Lung (tissue), 12 donors: ENCODE results near the gene TYMP. TPM values are rescaled to one million over a fixed set of nuclear protein-coding genes. Genes with fewer than 3 reads are reported as not detected.
"Not testable (repeated sequence)": the region's sequence is repeated elsewhere in the genome, so short reads cannot be mapped to it uniquely, and the experiment has no call there.

Source experiments
- ATAC-seq: fragments of 200-7000 bp; cut with Tn5 transposase; one replicate; pipeline ENCODE4 v1.9.1; 2020; ENCODE audit warnings: moderate number of reproducible peaks; ENCODE audit not compliant: insufficient read depth, low FRiP score
- DNase-seq, 3 donors: peaks; one replicate each; pipeline ENCODE4 v3.0.0-alpha.2; 2013 to 2017
- H3K27ac ChIP-seq, 2 donors: one replicate each; pipeline ENCODE4 v1.5.1; 2013; ENCODE audit warnings: mild to moderate bottlenecking in 2 of 2, moderate library complexity in 2 of 2, control low read depth in 1 of 2, inconsistent platforms in 1 of 2, low read depth in 1 of 2, low read length in 1 of 2
- H3K27me3 ChIP-seq, 3 donors: one replicate each; pipeline ENCODE4 v1.5.1; 2013; ENCODE audit warnings: low read length in 2 of 3; ENCODE audit not compliant: control insufficient read depth in 3 of 3, insufficient read depth in 3 of 3
- H3K36me3 ChIP-seq, 4 donors: one replicate each; pipeline ENCODE4 v1.5.1; 2013; ENCODE audit warnings: low read length in 4 of 4, mild to moderate bottlenecking in 1 of 4, moderate library complexity in 1 of 4; ENCODE audit not compliant: control insufficient read depth in 4 of 4, insufficient read depth in 4 of 4
- H3K4me1 ChIP-seq, 5 donors: one replicate each; pipeline ENCODE4 v1.5.1; 2013; ENCODE audit warnings: low read length in 5 of 5, mild to moderate bottlenecking in 2 of 5, moderate library complexity in 1 of 5; ENCODE audit not compliant: control insufficient read depth in 5 of 5, insufficient read depth in 5 of 5
- H3K4me3 ChIP-seq: one replicate; pipeline ENCODE4 v1.5.1; 2013; ENCODE audit warnings: mild to moderate bottlenecking, control low read depth, moderate library complexity
- H3K9ac ChIP-seq, 2 donors: one replicate each; pipeline ENCODE4 v1.5.1; 2013; ENCODE audit warnings: low read length in 2 of 2, control low read depth in 1 of 2; ENCODE audit not compliant: insufficient read depth in 1 of 2
- H3K9me3 ChIP-seq, 4 donors: one replicate each; pipeline ENCODE4 v1.5.1; 2013; ENCODE audit warnings: low read length in 3 of 4, mild to moderate bottlenecking in 1 of 4, moderate library complexity in 1 of 4; ENCODE audit not compliant: control insufficient read depth in 4 of 4, insufficient read depth in 3 of 4
- CTCF ChIP-seq: IDR thresholded peaks from 2 replicates; pipeline ENCODE4 v1.5.1; 2012; ENCODE audit warnings: mild to moderate bottlenecking; ENCODE audit errors: control extremely low read depth, extremely low read depth
- WGBS, 2 donors: extraction: QIAGEN DNeasy Blood & Tissue Kit; methylation state at CpG; one replicate each; pipeline ENCODE4 v1.1.7; 2013; 5-methylcytosine and 5-hydroxymethylcytosine counted together
- polyA plus RNA-seq, 2 donors: library from polyadenylated mRNA; stranded (reverse); fragments of 200-250 nt; gene quantifications; one replicate each; pipeline ENCODE4 v1.2.1, GENCODE V29; 2013
- total RNA-seq, 2 donors: library from RNA; depleted of rRNA in 1 of 2; stranded (reverse); fragments of >200 nt in 1 of 2; gene quantifications; one replicate each; pipeline ENCODE4 v1.2.1, GENCODE V29; 2014 to 2021
- donor health status: control.
- donor health status: control.
- donor health status: Bipolar disorder and iron deficiency.
- donor health status: healthy.
- donor health status: DM: yes; HTN: yes; CAD: no.

TYMP gene
- total and polyA plus RNA-seq, 4 donors = 52.7 to 641 (median 233) TPM

GRCh38 chr22:50537765-50538164 lies 8.0 kb upstream of the TYMP start:
- Histone ChIP-seq H3K27ac (peak overlapping the region in 1 of 2 donors; percentile 93), H3K9ac (no peak overlapping the region), H3K27me3 (peaks cover 0 to 21% (median 13%) of the 10 kb centered on the region in 3 donors), H3K4me3 (no peak overlapping the region), H3K4me1 (peaks cover 0 to 4% (median 2%) of the 10 kb centered on the region in 5 donors), H3K9me3 (no peaks in the 10 kb centered on the region), H3K36me3 (no peaks in the 10 kb centered on the region)
- 72 to 89% methylated on average over 13 of the region's 13 CpGs for WGBS, 2 donors
- ATAC-seq (no peak), DNase-seq (no peak)
- no peak for TF ChIP-seq CTCF

GRCh38 chr22:50536226-50536625 lies 6.4 kb upstream of the TYMP start:
- Histone ChIP-seq H3K36me3 (no peaks in the 10 kb centered on the region), H3K27ac (no peak overlapping the region), H3K27me3 (peaks cover 0 to 22% (median 19%) of the 10 kb centered on the region in 3 donors), H3K4me3 (no peak overlapping the region), H3K9me3 (no peaks in the 10 kb centered on the region), H3K9ac (no peak overlapping the region), H3K4me1 (peaks cover 0 to 16% (median 7%) of the 10 kb centered on the region in 5 donors)
- 84 to 89% methylated on average over 3 of the region's 3 CpGs for WGBS, 2 donors
- no peak for DNase-seq
- no peak for ATAC-seq
- TF ChIP-seq CTCF = no peak

GRCh38 chr22:50535113-50535512 lies 5.3 kb upstream of the TYMP start:
- DNase-seq (no peak), ATAC-seq (no peak)
- Histone ChIP-seq H3K36me3 (no peaks in the 10 kb centered on the region), H3K9ac (no peak overlapping the region), H3K9me3 (no peaks in the 10 kb centered on the region), H3K27me3 (peaks cover 0 to 28% (median 27%) of the 10 kb centered on the region in 3 donors), H3K27ac (peak overlapping the region in 1 of 2 donors; percentile 32), H3K4me3 (no peak overlapping the region), H3K4me1 (peaks cover 0 to 24% (median 9%) of the 10 kb centered on the region in 5 donors)
- no peak for TF ChIP-seq CTCF
- WGBS, 2 donors = 79 to 93% methylated on average over 7 to 8 of the region's 8 CpGs

GRCh38 chr22:50533856-50534711 lies 4.3 kb upstream of the TYMP start:
- H3K36me3 ChIP-seq, H3K9ac ChIP-seq, ATAC-seq, H3K9me3 ChIP-seq, H3K4me3 ChIP-seq: not testable (repeated sequence)
- 40 to 44% methylated on average over 21 of the region's 21 CpGs for WGBS, 2 donors
- Histone ChIP-seq H3K27ac (peak overlapping the region in 1 of 2 donors; percentile 83), H3K4me1 (peaks cover 0 to 27% (median 9%) of the 10 kb centered on the region in 5 donors), H3K27me3 (peaks cover 0 to 35% (median 29%) of the 10 kb centered on the region in 3 donors)
- peak; percentile 12 to 67 (median 57) for DNase-seq
